Stromal cell of bone marrow (primary cell): ENCODE data around the gene THAP7.

Experiments
- DNase-seq: peaks from one replicate; pipeline ENCODE4 v3.0.0-alpha.2; 2012; ENCODE audit warnings: low read depth

Gene THAP7

GRCh38 chr22:20964090-20964798 is 37.7 kb downstream of the THAP7 start:
- no peak for DNase-seq

DNA sequence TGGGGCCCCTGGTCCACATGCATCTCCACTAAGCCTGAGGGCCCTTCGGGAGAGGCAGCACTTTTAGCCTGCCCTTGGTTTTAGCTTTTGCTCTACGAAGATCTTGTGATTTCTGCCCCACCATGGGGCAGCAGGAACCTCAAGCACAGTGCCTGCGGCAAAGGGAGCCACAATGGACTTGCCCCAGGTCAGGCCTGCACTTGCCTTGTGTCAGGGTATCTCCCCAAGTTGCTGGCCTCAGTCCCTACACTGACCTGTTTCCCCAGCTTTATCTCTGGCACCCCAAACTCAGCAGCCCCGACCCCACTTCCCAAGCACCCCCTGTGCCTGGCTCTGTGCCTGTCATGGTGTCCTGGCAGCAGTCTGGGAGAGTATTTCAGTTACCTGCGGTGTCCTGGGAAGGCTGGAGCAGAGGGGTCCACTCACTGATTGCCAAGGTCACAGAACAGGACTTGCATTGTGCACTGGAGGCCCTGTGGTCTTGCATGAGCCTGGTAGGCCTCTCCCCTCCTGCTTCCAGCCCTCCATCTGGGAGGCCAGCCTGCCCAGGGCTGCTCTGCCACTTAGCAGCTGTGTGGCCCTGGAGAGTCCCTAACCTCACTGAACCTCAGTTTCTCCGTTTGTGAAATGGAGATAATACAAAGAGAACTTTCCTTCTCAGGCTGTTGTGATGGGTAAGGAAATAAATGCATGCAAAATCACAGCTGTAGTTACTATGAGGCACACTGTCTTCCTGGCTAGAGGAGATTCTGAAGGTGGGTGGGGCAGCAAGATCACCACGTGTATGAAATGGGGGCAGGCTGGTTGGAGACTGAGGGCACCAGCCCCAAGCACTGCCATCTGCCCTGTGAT is 38.5 kb downstream of the THAP7 start:
- DNase-seq, result no peak

DNA sequence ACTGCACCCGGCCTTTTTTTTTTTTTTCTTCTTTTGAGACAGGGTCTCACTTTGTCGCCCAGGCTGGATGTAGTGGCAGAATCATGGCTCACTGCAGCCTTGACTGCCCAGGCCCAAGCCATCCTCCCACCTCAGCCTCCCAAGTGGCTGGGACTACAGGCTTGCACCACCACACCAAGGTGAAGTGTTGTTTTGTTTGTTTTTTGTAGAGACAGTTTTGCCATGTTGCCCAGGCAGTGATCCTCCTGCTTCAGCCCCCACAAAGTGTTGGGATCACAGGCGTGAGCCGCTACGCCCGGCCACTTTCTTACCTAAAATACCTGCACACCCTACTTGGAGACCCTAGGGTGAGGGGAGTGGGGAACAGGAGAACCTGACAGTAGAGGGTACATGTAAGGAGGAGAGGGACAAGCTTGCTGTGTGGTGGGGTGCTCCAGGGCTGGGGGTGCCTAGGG is 39.4 kb downstream of the THAP7 start:
- DNase-seq, result no peak

GRCh38 chr22:20960609-20961008 is 41.3 kb downstream of the THAP7 start:
- DNase-seq, result no peak

DNA sequence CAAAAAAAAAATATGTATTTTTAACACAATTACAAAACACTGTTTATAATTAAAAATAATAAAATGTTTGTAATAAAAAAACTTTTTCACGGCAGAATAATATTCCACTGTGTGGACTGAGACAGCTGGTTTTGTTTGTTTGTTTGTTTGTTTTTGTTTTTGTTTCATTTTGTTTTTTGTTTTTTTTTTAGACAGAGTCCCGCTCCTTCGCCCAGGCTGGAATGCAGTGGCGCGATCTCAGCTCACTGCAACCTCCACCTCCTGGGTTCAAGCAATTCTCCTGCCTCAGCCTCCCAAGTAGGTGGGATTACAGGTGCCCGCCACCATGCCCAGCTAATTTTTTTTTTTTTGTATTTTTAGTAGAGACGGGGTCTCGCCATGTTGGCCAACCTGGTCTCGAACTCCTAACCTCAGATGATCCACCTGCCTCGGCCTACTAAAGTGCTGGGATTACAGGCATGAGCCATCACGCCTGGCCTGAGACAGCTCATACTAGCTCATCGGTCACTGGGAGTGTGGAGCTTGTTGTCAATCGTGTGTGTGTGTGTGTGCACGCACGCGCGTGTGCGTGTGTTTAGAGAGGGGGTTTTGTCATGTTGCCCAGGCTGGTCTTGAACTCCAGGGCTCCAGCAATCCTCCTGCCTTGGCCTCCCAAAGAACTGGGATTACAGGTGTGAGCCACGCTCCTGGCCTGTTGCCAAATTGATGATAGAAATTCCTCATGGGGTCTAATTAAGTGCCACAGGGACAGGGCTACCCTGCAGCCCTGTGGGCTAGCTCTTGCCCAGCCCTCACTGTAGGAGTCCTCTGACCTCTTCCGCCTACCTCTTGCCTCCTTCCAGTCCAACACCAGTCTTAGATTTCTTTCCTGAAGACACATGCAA is 42.1 kb downstream of the THAP7 start:
- DNase-seq, result no peak

DNA sequence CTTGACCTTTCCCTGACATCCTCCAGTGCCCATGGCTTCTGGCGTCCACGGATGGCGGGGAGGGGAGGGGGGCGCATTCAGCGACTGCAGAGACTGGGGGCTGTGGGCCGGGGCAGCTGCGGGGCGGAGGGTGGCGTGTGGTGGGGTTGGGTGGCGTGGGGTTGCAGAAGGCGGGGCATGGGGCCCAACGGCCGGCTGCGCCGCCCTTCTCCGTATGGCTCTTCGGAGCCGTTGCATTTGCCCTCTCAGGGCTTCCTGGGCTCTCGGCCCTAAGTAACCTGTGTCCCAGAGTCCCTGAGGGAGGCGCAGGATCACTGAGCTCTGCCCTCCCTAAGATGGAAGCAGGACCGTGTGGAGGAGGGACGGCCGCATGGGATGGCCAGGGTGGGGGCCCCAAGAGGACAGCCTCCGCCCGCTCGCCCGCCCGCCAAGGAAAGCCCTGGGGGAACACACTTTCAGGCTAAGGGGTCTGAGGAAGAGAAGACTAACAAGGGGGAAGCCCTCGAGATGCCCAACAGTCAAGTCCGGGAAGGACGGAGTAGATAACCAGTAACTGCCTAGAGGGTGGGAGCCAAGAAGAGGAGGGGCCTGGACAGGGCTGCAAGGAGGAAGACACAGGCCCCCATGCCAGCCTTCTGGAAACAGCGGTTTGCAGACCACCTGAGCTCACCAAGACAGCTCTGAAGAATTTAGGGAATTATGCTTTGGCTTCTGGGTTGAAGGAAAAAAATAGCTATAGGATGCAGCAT is 44.1 kb downstream of the THAP7 start:
- DNase-seq, result no peak

- no peak for DNase-seq
Measured at GRCh38 chr22:20957102-20957682, 44.7 kb downstream of the THAP7 start.

GRCh38 chr22:20956258-20957101 is 45.4 kb downstream of the THAP7 start:
- no peak for DNase-seq

DNA sequence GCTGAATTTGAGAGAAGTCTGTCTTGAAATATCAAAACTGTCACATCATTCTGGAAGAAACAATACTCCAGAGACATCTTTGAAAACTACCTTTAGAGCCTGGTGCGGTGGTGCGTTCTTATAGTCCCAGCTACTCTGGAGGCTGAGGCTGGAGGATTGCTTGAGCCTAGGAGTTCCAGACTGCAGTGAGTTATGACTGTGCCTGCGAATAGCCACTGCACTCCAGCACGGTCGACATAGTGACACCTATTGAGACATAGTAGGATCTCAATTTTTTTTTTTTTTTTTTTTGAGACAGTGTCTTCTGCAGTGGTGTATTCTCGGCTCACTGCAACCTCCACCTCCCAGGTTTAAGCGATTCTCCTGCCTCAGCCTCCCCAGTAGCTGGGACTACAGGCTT is 46.4 kb downstream of the THAP7 start:
- no peak for DNase-seq

DNA sequence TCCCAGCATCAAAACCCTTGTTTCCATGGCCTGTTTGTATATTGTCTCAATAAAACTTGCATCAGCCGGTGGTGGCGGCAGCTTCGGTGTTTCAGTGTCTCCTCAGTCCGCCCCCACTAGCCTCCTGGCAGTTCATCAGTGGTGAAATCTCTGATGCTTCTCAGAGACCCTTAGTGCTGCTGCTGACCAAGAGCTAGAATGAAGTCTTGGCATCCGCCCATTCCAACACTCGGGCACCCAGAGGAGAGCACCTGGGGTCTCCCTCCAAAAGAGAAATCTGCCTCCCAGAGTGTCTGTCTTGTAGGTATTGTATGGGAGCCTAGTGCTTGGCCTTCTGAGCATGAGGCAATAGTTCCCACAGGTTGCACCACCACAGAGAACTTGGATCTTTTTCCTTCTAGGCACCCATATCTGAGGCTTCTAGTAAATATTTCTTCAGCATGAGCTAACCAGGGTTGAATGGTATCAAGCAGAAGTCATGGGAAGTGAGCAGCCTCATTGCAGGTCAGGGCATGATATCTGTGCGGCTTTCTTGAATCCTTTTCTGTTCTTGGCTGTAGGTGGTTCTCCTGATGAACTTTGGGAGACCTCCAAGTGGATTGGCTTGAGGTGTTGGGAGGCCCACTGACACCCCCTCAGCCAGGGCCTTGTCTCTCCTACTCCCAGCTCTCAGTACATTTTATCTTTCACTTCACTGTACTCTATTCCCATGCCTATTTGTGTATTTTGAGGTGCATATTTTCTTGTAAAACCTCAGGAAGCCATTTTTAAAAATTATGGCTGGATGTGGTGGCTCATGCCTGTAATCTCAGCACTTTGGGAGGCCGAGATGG is 48.0 kb downstream of the THAP7 start:
- DNase-seq, result no peak

GRCh38 chr22:20953342-20953608 is 48.6 kb downstream of the THAP7 start:
- DNase-seq, result no peak

GRCh38 chr22:20952544-20953341 is 49.2 kb downstream of the THAP7 start:
- DNase-seq, result no peak

- DNase-seq, result no peak
Measured at GRCh38 chr22:20951932-20952380, 50.0 kb downstream of the THAP7 start.

DNA sequence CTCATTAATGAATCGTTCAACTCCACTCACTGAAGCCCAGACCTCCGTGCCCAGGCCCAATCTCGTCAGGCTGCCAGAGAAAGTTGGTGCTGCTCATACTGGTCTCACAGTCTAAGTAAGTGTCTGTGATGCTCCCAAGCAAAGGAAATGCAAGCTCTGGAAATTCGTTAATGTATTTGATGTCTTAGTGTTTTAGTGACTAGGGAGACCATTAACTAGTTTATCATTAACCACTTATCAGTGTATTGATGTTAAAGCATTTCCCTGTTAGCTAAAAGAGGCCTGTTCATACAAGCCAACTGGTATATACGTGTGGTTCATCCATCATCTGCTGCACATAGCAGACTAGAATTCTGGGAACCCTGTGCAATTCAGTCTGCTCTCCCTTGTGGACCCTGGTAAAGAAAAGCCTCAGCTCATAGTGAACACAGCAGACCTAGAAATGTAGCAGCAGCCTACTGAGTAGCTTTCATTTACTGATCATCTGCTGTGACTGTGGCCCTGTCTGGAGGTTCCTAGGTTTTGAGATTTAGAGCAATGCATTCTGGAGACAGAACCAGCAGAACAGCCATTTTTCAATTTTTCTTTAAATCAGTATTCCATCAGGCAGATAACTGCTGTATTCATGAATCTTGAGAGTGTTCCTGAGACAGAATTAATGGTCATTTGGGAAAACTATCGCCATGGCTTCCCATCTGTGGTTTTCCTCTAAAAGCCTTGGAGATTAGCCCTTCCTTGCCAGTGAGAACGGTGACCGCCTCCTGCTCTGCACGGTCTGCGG is 50.6 kb downstream of the THAP7 start:
- DNase-seq, result no peak

DNA sequence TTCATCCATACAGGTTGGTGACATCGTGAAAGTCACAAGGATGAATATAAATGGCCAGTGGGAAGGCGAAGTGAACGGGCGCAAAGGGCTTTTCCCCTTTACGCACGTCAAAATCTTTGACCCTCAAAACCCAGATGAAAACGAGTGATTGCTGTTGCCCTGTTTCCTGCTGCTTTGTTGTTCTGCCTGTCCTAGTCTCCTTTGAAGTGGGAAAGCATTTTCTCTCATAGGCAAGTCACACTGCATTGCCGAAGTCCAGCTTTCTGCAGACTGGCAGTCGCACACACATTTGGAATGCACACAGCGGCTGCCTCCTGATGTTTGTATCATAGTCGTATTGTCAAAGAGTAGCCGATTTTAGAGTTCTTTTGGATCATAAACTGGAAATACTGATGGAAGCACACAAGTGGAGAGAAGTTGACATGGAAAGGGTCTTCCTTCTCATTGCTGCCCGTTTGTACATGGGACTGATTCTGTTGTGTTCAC is 52.2 kb downstream of the THAP7 start:
- DNase-seq, result no peak
